Adrenal gland (tissue), 5 donors: Measurements from ENCODE around the gene UGGT1.

Source experiments
- POLR2A ChIP-seq, 2 donors: fragments of 450-650 bp; IDR thresholded peaks; one replicate each; pipeline ENCODE4 v1.6.1; 2017; ENCODE audit warnings: antibody characterized with exemption in 2 of 2, mild to moderate bottlenecking in 2 of 2, moderate library complexity in 1 of 2
- TF ChIP-seq, protein P1 (sequence below), 6 experiments: fragments of 450-650 bp in 4 of 6; fragments of 200-600 bp in 2 of 6; sonication (generic) in 1 of 6; IDR thresholded peaks; 1 replicate in 5 of 6; 2 replicates in 1 of 6; pipeline versions ENCODE4 v1.5.1 to v1.8.0; 2016 to 2021; ENCODE audit warnings: antibody characterized with exemption in 6 of 6, mild to moderate bottlenecking in 2 of 6, moderate library complexity in 1 of 6
- donor health status: DM: no; HTN: no; CAD: no.

DNA sequence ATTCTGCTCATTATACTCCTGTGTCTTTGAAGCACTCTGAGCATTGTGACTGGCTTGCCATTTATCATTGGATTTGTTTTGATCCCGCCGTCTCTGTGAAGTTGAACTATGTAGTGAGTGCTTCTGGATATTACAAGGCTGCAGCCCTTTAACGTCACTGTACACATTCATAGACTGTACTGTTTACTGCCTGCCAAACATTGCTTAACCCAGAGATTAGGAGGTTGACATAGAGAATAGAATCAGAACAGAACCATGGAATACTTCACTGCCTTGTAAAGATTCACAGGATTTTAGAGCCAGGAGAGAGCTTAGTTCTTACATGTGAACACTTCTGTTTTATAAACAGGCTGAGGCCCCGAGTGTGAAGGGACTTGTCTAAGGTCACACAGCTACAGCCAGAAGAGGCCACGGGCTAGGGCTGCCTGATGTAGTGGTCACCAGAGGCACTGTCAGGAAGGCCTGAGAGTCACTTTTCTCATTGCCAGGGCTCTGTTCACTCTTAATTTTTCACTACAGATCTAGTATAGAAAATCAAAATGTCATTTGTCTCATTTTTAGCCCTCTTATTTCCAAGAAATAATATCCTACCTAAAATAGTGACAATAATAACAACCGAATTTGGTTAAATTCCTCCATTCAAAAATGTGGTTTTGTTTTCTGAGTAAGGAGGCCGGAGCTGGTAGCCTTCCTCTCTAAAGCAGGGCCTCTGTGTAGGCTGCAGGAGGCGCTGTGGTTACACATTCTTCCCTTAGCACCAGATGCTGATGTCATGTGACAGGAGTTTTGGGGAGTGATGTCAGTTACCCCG is 87.9 kb downstream of the UGGT1 start:
- TF ChIP-seq, protein P1, sequence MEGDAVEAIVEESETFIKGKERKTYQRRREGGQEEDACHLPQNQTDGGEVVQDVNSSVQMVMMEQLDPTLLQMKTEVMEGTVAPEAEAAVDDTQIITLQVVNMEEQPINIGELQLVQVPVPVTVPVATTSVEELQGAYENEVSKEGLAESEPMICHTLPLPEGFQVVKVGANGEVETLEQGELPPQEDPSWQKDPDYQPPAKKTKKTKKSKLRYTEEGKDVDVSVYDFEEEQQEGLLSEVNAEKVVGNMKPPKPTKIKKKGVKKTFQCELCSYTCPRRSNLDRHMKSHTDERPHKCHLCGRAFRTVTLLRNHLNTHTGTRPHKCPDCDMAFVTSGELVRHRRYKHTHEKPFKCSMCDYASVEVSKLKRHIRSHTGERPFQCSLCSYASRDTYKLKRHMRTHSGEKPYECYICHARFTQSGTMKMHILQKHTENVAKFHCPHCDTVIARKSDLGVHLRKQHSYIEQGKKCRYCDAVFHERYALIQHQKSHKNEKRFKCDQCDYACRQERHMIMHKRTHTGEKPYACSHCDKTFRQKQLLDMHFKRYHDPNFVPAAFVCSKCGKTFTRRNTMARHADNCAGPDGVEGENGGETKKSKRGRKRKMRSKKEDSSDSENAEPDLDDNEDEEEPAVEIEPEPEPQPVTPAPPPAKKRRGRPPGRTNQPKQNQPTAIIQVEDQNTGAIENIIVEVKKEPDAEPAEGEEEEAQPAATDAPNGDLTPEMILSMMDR (IDR thresholded peaks at IDR 0.05), result peak; percentile 41 to 78 (median 68)
- no peak for TF ChIP-seq POLR2A (IDR thresholded peaks at IDR 0.05)
